HEK293 (cell line): ENCODE measurements around the gene PIGN.

ENCODE experiments used
- CTCF ChIA-PET: fragments of 350-600 bp; formaldehyde crosslinking; extraction: SDS; loops from one replicate; lab custom pipeline; 2021; ENCODE audit warnings: antibody characterized with exemption; lab: Yijun Ruan, JAX
- POLR2A ChIA-PET: fragments of 300-600 bp; formaldehyde crosslinking; extraction: SDS; loops from one replicate; lab custom pipeline; 2020; ENCODE audit warnings: antibody characterized with exemption, inconsistent platforms; lab: Yijun Ruan, JAX
- H3K27ac ChIP-seq: fragments of 200-500 bp; sonication (Bioruptor generic); 2 replicates; pipeline ENCODE4 v1.5.1; 2014; ENCODE audit warnings: low read depth, low read length, control low read depth, inconsistent platforms; ENCODE audit errors: extremely low read depth
- H3K36me3 ChIP-seq, 2 experiments: fragments of 200-500 bp in 1 of 2; sonication (Bioruptor generic) in 1 of 2; 1 replicate in 1 of 2; 2 replicates in 1 of 2; pipeline ENCODE4 v1.5.1; 2014 to 2017; ENCODE audit warnings: inconsistent platforms in 2 of 2, low read length in 2 of 2; ENCODE audit not compliant: control insufficient read depth in 2 of 2, insufficient read depth in 1 of 2
- H3K4me1 ChIP-seq: fragments of 200-500 bp; sonication (Bioruptor generic); 2 replicates; pipeline ENCODE4 v1.5.1; 2014; ENCODE audit warnings: mild to moderate bottlenecking, low read length, inconsistent platforms; ENCODE audit not compliant: control insufficient read depth, insufficient read depth
- H3K4me3 ChIP-seq: 2 replicates; pipeline ENCODE4 v1.5.1; 2011; ENCODE audit warnings: low read depth, mild to moderate bottlenecking, control low read depth, low read length, moderate library complexity
- H3K9me3 ChIP-seq: fragments of 200-500 bp; sonication (Bioruptor generic); 2 replicates; pipeline ENCODE4 v1.5.1; 2014; ENCODE audit warnings: low read depth, low read length, inconsistent platforms; ENCODE audit not compliant: control insufficient read depth, insufficient read depth
- BCL11A ChIP-seq: fragments of 450-650 bp; formaldehyde crosslinking; IDR thresholded peaks from 2 replicates; pipeline ENCODE4 v1.5.1; 2016; ENCODE audit warnings: low read depth, missing biosample characterization, missing genetic modification characterization
- BCL11B ChIP-seq: fragments of 450-650 bp; formaldehyde crosslinking; IDR thresholded peaks from 2 replicates; pipeline ENCODE4 v1.5.1; 2016; ENCODE audit warnings: low read depth, missing biosample characterization, missing genetic modification characterization
- GLIS1 ChIP-seq: fragments of 450-650 bp; formaldehyde crosslinking; IDR thresholded peaks from 2 replicates; pipeline ENCODE4 v1.5.1; 2016; ENCODE audit warnings: missing biosample characterization, missing genetic modification characterization
- HOXD13 ChIP-seq: sonication (generic); formaldehyde crosslinking; IDR thresholded peaks from 2 replicates; pipeline ENCODE4 v1.8.0; 2022; ENCODE audit warnings: missing genetic modification reagents, borderline replicate concordance
- SCRT1 ChIP-seq: fragments of 450-650 bp; formaldehyde crosslinking; IDR thresholded peaks from 2 replicates; pipeline ENCODE4 v1.5.1; 2016; ENCODE audit warnings: missing biosample characterization, missing genetic modification characterization, borderline replicate concordance
- TCF7L2 ChIP-seq: IDR thresholded peaks from 2 replicates; pipeline ENCODE4 v1.6.1; 2011; ENCODE audit warnings: low read depth, mild to moderate bottlenecking, inconsistent platforms, low read length, moderate library complexity, borderline replicate concordance
- ZBTB17 ChIP-seq: fragments of 450-650 bp; formaldehyde crosslinking; IDR thresholded peaks from 2 replicates; pipeline ENCODE4 v1.5.1; 2016; ENCODE audit warnings: missing biosample characterization, missing genetic modification characterization
- ZEB2 ChIP-seq: fragments of 450-650 bp; formaldehyde crosslinking; IDR thresholded peaks from 2 replicates; pipeline ENCODE4 v1.5.1; 2016; ENCODE audit warnings: missing biosample characterization, missing genetic modification characterization
- ZNF138 ChIP-seq: fragments of 450-650 bp; formaldehyde crosslinking; IDR thresholded peaks from 2 replicates; pipeline ENCODE4 v1.5.1; 2016; ENCODE audit warnings: missing biosample characterization, missing genetic modification characterization, borderline replicate concordance
- ZNF221 ChIP-seq: fragments of 450-650 bp; formaldehyde crosslinking; IDR thresholded peaks from 2 replicates; pipeline ENCODE4 v1.5.1; 2017; ENCODE audit warnings: missing biosample characterization, missing genetic modification characterization, borderline replicate concordance
- ZNF266 ChIP-seq: fragments of 450-650 bp; formaldehyde crosslinking; IDR thresholded peaks from 2 replicates; pipeline ENCODE4 v1.5.1; 2016; ENCODE audit warnings: missing biosample characterization, missing genetic modification characterization, low read depth
- ZNF404 ChIP-seq: fragments of 450-650 bp; formaldehyde crosslinking; IDR thresholded peaks from 2 replicates; pipeline ENCODE4 v1.5.1; 2017; ENCODE audit warnings: missing biosample characterization, missing genetic modification characterization
- ZNF416 ChIP-seq: fragments of 450-650 bp; formaldehyde crosslinking; IDR thresholded peaks from 2 replicates; pipeline ENCODE4 v1.5.1; 2016; ENCODE audit warnings: missing biosample characterization, missing genetic modification characterization
- ZNF501 ChIP-seq: fragments of 450-650 bp; formaldehyde crosslinking; IDR thresholded peaks from 2 replicates; pipeline ENCODE4 v1.5.1; 2016; ENCODE audit warnings: missing biosample characterization, missing genetic modification characterization
- ZNF585B ChIP-seq: fragments of 450-650 bp; formaldehyde crosslinking; IDR thresholded peaks from 2 replicates; pipeline ENCODE4 v1.5.1; 2016; ENCODE audit warnings: missing biosample characterization, missing genetic modification characterization
- ZNF600 ChIP-seq: fragments of 450-650 bp; formaldehyde crosslinking; IDR thresholded peaks from 2 replicates; pipeline ENCODE4 v1.5.1; 2016; ENCODE audit warnings: missing biosample characterization, missing genetic modification characterization
- ZNF626 ChIP-seq: fragments of 450-650 bp; sonication (Bioruptor Pico); formaldehyde crosslinking; IDR thresholded peaks from 2 replicates; pipeline ENCODE4 v1.5.1; 2018; ENCODE audit warnings: missing biosample characterization, missing genetic modification characterization, inconsistent platforms
- ZNF658 ChIP-seq: fragments of 450-650 bp; formaldehyde crosslinking; IDR thresholded peaks from 2 replicates; pipeline ENCODE4; 2016; ENCODE audit warnings: missing biosample characterization, missing genetic modification characterization
- ZNF664 ChIP-seq: fragments of 450-650 bp; formaldehyde crosslinking; IDR thresholded peaks from 2 replicates; pipeline ENCODE4 v1.5.1; 2016; ENCODE audit warnings: missing biosample characterization, missing genetic modification characterization
- ZNF785 ChIP-seq: fragments of 450-650 bp; formaldehyde crosslinking; IDR thresholded peaks from 2 replicates; pipeline ENCODE4 v1.5.1; 2016; ENCODE audit warnings: missing biosample characterization, missing genetic modification characterization
- TF ChIP-seq, protein P1 (sequence below): fragments of 450-650 bp; formaldehyde crosslinking; IDR thresholded peaks from 2 replicates; pipeline ENCODE4 v1.5.1; 2016; ENCODE audit warnings: missing biosample characterization, missing genetic modification characterization
- TF ChIP-seq, protein P2 (sequence below): fragments of 450-650 bp; formaldehyde crosslinking; IDR thresholded peaks from 2 replicates; pipeline ENCODE4 v1.5.1; 2016; ENCODE audit warnings: missing biosample characterization, missing genetic modification characterization
- TF ChIP-seq, protein P3 (sequence below): fragments of 450-650 bp; IDR thresholded peaks from 2 replicates; pipeline ENCODE4 v1.5.1; 2018; ENCODE audit warnings: missing biosample characterization, missing genetic modification characterization
- TF ChIP-seq, protein P4 (sequence below): fragments of 450-650 bp; formaldehyde crosslinking; IDR thresholded peaks from 2 replicates; pipeline ENCODE4 v1.5.1; 2016; ENCODE audit warnings: missing biosample characterization, missing genetic modification characterization, low read depth

PIGN gene

DNA sequence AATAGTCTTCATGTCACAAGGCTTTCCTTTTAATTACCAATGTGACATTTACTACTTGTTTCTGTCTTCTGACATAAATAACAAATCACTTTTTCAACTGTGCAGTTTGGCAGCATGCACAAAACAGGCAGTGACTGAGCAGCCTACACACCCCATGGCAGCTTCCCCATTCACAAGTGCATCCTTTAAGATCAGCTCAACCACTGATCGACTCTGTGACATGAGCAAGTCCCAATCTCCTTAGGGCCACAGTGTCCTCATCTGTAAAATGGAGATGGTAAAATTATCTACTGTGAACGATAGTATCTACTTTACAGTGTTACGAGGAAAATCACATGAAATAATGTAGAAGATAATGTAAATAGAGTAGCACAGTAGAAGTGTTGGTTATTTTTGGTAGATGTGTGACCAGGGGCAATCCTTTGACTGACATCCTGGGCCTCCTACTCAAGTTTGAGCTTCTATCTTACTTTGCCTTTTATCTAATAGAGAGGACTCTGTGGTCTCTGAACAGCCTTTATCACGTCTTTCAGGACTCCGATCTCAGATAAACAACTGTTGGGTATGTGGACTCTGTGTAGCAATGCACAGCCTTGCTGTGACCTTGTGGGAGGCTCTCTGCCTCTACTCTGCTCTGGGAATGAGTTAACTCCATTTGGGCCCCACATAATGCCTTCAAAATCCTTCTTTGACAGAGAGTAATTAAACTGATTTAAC lies 120.6 kb downstream of the PIGN start:
- no peaks in the 10 kb centered on the region for H3K36me3 ChIP-seq
- no peak overlapping the region for H3K27ac ChIP-seq
- no peak for TF ChIP-seq ZNF138 (tag by site-specific recombination)
- no peak for TF ChIP-seq ZNF600
- TF ChIP-seq ZNF585B: no peak
- no peak for TF ChIP-seq ZNF266 (tag by site-specific recombination)
- TF ChIP-seq, protein P1, sequence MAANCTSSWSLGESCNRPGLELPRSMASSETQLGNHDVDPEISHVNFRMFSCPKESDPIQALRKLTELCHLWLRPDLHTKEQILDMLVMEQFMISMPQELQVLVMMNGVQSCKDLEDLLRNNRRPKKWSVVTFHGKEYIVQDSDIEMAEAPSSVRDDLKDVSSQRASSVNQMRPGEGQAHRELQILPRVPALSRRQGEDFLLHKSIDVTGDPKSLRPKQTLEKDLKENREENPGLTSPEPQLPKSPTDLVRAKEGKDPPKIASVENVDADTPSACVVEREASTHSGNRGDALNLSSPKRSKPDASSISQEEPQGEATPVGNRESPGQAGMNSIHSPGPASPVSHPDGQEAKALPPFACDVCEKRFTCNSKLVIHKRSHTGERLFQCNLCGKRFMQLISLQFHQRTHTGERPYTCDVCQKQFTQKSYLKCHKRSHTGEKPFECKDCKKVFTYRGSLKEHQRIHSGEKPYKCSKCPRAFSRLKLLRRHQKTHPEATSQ: no peak
- TF ChIP-seq GLIS1 (tag by site-specific recombination): no peak
- no peak for TF ChIP-seq BCL11A (tag by site-specific recombination)
- TF ChIP-seq ZNF626 (tag by site-specific recombination): no peak
- no peak for TF ChIP-seq ZNF664
- TF ChIP-seq ZNF785 (tag by site-specific recombination): no peak
- no peak for TF ChIP-seq ZBTB17 (tag by site-specific recombination)
- TF ChIP-seq SCRT1 (tag by site-specific recombination): no peak
- TF ChIP-seq ZNF658 (tag by site-specific recombination): no peak
- no peak for TF ChIP-seq ZNF404 (tag by site-specific recombination)
- TF ChIP-seq, protein P2, sequence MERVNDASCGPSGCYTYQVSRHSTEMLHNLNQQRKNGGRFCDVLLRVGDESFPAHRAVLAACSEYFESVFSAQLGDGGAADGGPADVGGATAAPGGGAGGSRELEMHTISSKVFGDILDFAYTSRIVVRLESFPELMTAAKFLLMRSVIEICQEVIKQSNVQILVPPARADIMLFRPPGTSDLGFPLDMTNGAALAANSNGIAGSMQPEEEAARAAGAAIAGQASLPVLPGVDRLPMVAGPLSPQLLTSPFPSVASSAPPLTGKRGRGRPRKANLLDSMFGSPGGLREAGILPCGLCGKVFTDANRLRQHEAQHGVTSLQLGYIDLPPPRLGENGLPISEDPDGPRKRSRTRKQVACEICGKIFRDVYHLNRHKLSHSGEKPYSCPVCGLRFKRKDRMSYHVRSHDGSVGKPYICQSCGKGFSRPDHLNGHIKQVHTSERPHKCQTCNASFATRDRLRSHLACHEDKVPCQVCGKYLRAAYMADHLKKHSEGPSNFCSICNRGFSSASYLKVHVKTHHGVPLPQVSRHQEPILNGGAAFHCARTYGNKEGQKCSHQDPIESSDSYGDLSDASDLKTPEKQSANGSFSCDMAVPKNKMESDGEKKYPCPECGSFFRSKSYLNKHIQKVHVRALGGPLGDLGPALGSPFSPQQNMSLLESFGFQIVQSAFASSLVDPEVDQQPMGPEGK (tag by site-specific recombination): no peak
- no peak for TF ChIP-seq TCF7L2
- TF ChIP-seq ZEB2: no peak
- ChIA-PET CTCF (interaction anchor here (0.7 kb wide), 1 partner anchor 1842 kb away, joined by 4 read pairs; no protein-coding TSS in a partner anchor), POLR2A (no interaction called here)
- H3K4me3 ChIP-seq: no peak overlapping the region
- no peaks in the 10 kb centered on the region for H3K4me1 ChIP-seq
- H3K9me3 ChIP-seq: no peaks in the 10 kb centered on the region

DNA sequence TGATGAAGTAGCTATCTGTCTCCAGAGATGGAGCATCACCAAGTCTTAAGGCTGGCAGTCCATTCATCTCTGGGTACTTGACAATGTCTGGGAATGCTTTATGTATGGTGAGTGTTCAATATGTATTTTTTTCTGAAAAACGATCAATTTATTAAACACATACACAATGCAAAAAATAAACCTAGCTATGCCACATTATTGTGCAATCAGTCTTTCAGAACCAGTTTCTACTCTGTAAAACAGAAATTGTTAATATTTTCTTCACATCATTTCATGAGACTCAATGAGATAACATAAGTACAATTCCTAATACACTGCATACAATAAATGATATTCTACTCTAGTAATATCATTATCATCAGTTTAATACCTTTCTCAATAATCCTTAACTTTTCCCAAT lies 122.5 kb downstream of the PIGN start:
- ChIA-PET POLR2A (no interaction called here), CTCF (interaction anchor here (0.6 kb wide), 1 partner anchor 444 kb away, joined by 4 read pairs; no protein-coding TSS in a partner anchor)
- TF ChIP-seq ZNF416 (tag by site-specific recombination) (no peak), ZNF266 (tag by site-specific recombination) (no peak), ZEB2 (no peak), BCL11B (tag by site-specific recombination) (no peak), ZNF221 (tag by site-specific recombination) (no peak), HOXD13 (CRISPR knock-in tag) (no peak), ZNF585B (no peak), ZNF501 (tag by site-specific recombination) (no peak)
- TF ChIP-seq, protein P3, sequence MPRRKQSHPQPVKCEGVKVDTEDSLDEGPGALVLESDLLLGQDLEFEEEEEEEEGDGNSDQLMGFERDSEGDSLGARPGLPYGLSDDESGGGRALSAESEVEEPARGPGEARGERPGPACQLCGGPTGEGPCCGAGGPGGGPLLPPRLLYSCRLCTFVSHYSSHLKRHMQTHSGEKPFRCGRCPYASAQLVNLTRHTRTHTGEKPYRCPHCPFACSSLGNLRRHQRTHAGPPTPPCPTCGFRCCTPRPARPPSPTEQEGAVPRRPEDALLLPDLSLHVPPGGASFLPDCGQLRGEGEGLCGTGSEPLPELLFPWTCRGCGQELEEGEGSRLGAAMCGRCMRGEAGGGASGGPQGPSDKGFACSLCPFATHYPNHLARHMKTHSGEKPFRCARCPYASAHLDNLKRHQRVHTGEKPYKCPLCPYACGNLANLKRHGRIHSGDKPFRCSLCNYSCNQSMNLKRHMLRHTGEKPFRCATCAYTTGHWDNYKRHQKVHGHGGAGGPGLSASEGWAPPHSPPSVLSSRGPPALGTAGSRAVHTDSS: no peak
- TF ChIP-seq, protein P4, sequence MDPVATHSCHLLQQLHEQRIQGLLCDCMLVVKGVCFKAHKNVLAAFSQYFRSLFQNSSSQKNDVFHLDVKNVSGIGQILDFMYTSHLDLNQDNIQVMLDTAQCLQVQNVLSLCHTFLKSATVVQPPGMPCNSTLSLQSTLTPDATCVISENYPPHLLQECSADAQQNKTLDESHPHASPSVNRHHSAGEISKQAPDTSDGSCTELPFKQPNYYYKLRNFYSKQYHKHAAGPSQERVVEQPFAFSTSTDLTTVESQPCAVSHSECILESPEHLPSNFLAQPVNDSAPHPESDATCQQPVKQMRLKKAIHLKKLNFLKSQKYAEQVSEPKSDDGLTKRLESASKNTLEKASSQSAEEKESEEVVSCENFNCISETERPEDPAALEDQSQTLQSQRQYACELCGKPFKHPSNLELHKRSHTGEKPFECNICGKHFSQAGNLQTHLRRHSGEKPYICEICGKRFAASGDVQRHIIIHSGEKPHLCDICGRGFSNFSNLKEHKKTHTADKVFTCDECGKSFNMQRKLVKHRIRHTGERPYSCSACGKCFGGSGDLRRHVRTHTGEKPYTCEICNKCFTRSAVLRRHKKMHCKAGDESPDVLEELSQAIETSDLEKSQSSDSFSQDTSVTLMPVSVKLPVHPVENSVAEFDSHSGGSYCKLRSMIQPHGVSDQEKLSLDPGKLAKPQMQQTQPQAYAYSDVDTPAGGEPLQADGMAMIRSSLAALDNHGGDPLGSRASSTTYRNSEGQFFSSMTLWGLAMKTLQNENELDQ: no peak
- TF ChIP-seq, protein P1: no peak

More for the DNA sequence above, 122.5 kb downstream of the PIGN start:
- H3K4me3 ChIP-seq: no peak overlapping the region
- no peak overlapping the region for H3K27ac ChIP-seq
- H3K9me3 ChIP-seq: no peaks in the 10 kb centered on the region
- H3K4me1 ChIP-seq: no peaks in the 10 kb centered on the region
- no peaks in the 10 kb centered on the region; a peak in 1 of 3 replicates for H3K36me3 ChIP-seq
